ENCODE data around the gene HECTD4. TPM values are rescaled to one million over a fixed set of nuclear protein-coding genes. Genes with fewer than 3 reads are reported as not detected.
A peak's percentile ranks its signal among the peaks of the same experiment; 100 is the strongest.
"Not testable (repeated sequence)": the region's sequence is repeated elsewhere in the genome, so short reads cannot be mapped to it uniquely, and the experiment has no call there.

HECTD4 gene
- total RNA-seq, 1 experiment from 2014 or later, result 24.6 TPM

GRCh38 chr12:112350593-112351592 lies 31.3 kb downstream of the HECTD4 start:
- no peaks in the 10 kb centered on the region for H3K9me3 ChIP-seq (ENCODE audit: low read length)
- no peak overlapping the region for H2AFZ ChIP-seq (ENCODE audit: low read length)
- DNase-seq (no peak), ATAC-seq (peak; percentile 65)
- no peak overlapping the region for H3K27ac ChIP-seq (ENCODE audit: low read length)
- POLR2A ChIA-PET (ENCODE audit: unreplicated experiment), result no interaction called here
- TF ChIP-seq CTCF (conservative IDR thresholded peaks at IDR 0.05; ENCODE audit: low read depth, low read length) (no peak), EZH2phosphoT487 (IDR thresholded peaks at IDR 0.05; ENCODE audit: borderline replicate concordance, low read length) (no peak), EZH2 (IDR thresholded peaks at IDR 0.05; ENCODE audit: low read length, unreplicated experiment) (no peak)
- CTCF ChIA-PET, result no interaction called here
- intact Hi-C loops (cut with micrococcal nuclease), result no loop called here
- H3K27me3 ChIP-seq (ENCODE audit: low read length), result no peaks in the 10 kb centered on the region
- H3K4me3 ChIP-seq (ENCODE audit: low read length), result no peak overlapping the region
- no TSS peak for BruUV-seq (replicated peaks)
- no peaks in the 10 kb centered on the region for H3K36me3 ChIP-seq (ENCODE audit: low read depth, low read length)
- no peak overlapping the region for H3K9ac ChIP-seq (ENCODE audit: low read length)
- H3F3A ChIP-seq (ENCODE audit: low read length, unreplicated experiment), result no peaks in the 10 kb centered on the region
- peaks cover 10% of the 10 kb centered on the region; the same call in 1 of the 2 replicates for H3K4me1 ChIP-seq (ENCODE audit: insufficient read depth, low read length)
- H4K20me1 ChIP-seq (ENCODE audit: low read length), result no peaks in the 10 kb centered on the region
- no peaks in the 10 kb centered on the region for H3K9me2 ChIP-seq (replicated peaks; ENCODE audit: low read length)
- H3K4me2 ChIP-seq (ENCODE audit: low read length), result no peak overlapping the region
- H3K79me2 ChIP-seq (ENCODE audit: low read length), result peaks cover 34% of the 10 kb centered on the region

DNA sequence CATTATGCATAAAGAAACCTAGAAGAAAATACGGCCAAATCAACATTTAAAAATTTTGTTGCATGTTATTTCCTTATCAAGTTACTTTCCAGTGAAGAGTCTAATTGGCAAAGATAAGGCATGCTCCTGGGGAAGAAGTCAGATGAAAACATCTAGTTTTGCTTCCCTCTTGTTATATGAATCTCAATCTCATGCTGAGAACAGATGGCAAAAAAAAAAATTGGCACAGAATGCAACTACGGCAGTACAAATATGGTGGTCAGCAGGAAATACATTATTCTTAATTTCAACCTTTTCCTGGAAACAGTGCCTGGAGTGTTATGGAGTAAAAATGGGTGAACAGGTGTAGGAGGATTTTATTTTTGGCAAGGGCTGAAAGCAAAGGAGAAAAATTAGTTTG lies 32.8 kb downstream of the HECTD4 start:
- Histone ChIP-seq H3K27me3 (ENCODE audit: low read length) (no peaks in the 10 kb centered on the region), H3K79me2 (ENCODE audit: low read length) (peaks cover 37% of the 10 kb centered on the region), H3K4me2 (ENCODE audit: low read length) (no peak overlapping the region), H3F3A (ENCODE audit: low read length, unreplicated experiment) (no peaks in the 10 kb centered on the region), H4K20me1 (ENCODE audit: low read length) (no peaks in the 10 kb centered on the region), H3K9ac (ENCODE audit: low read length) (no peak overlapping the region), H3K4me1 (ENCODE audit: insufficient read depth, low read length) (peaks cover 10% of the 10 kb centered on the region; the same call in 1 of the 2 replicates), H3K27ac (ENCODE audit: low read length) (no peak overlapping the region), H3K9me2 (replicated peaks; ENCODE audit: low read length) (no peaks in the 10 kb centered on the region), H3K36me3 (ENCODE audit: low read depth, low read length) (no peaks in the 10 kb centered on the region), H3K9me3 (ENCODE audit: low read length) (no peaks in the 10 kb centered on the region), H2AFZ (ENCODE audit: low read length) (no peak overlapping the region), H3K4me3 (ENCODE audit: low read length) (no peak overlapping the region)
- CTCF ChIA-PET, result no interaction called here
- BruUV-seq (replicated peaks), result no TSS peak
- POLR2A ChIA-PET (ENCODE audit: unreplicated experiment), result no interaction called here
- DNase-seq, result no peak
- no peak for ATAC-seq
- intact Hi-C loops (cut with micrococcal nuclease), result no loop called here
- TF ChIP-seq CTCF (conservative IDR thresholded peaks at IDR 0.05; ENCODE audit: low read depth, low read length) (no peak), EZH2 (IDR thresholded peaks at IDR 0.05; ENCODE audit: low read length, unreplicated experiment) (no peak), EZH2phosphoT487 (IDR thresholded peaks at IDR 0.05; ENCODE audit: borderline replicate concordance, low read length) (no peak)

- intact Hi-C loops (cut with micrococcal nuclease); H3K9me3 ChIP-seq (ENCODE audit: low read length); DNase-seq; H2AFZ ChIP-seq (ENCODE audit: low read length); H3K36me3 ChIP-seq (ENCODE audit: low read depth, low read length); H4K20me1 ChIP-seq (ENCODE audit: low read length); ATAC-seq; H3K27ac ChIP-seq (ENCODE audit: low read length); H3F3A ChIP-seq (ENCODE audit: low read length, unreplicated experiment); BruUV-seq (replicated peaks); CTCF ChIA-PET; POLR2A ChIA-PET (ENCODE audit: unreplicated experiment); H3K27me3 ChIP-seq (ENCODE audit: low read length); H3K4me3 ChIP-seq (ENCODE audit: low read length); H3K9ac ChIP-seq (ENCODE audit: low read length); H3K4me1 ChIP-seq (ENCODE audit: insufficient read depth, low read length); H3K9me2 ChIP-seq (replicated peaks; ENCODE audit: low read length); H3K4me2 ChIP-seq (ENCODE audit: low read length): not testable (repeated sequence)
- peaks cover 38% of the 10 kb centered on the region for H3K79me2 ChIP-seq (ENCODE audit: low read length)
Observed at GRCh38 chr12:112348926-112349325, 33.3 kb downstream of the HECTD4 start.

Data from PC-3 (cell line).